Parietal lobe (tissue), 1 donor: ENCODE measurements around the gene GGTLC3. TPM values are rescaled to one million over a fixed set of nuclear protein-coding genes. Genes with fewer than 3 reads are reported as not detected.

ENCODE experiments used
- total RNA-seq: library from RNA; depleted of rRNA; stranded (reverse); fragments of >200 nt; gene quantifications from one replicate; pipeline ENCODE4 v1.2.3, GENCODE V29; 2014

GGTLC3 gene
- total RNA-seq, result not detected

DNA sequence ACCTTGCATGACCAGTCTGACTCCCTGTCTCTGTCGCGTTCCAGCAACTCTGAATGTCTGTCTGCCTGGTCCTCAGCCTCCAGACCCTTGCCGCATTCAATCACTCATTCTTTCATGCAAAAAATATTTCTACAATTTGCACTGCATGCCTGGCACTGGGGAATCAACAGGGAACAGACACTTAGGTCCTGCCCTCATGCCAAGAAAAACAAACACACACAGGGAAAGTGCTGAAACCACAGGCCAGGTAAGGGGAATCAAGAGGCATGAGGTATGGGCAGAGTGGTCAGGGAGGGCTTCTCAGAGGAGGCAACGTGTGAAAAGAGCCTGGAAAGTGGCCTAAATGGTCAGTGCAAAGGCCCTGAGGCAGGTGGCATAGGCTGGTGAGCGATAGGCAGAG, at the start of gene GGTLC3:
Gene GGTLC3 (minus strand): TSS at position 101 of the 400 bp plus-strand sequence. CDS start 264 bp downstream, outside the sequence.

GRCh38 chr22:18527752-18528596, 10.0 kb upstream of the GGTLC3 start, which contains the start of gene TMEM191B:
Gene TMEM191B (plus strand): TSS chr22:18527802. CDS start chr22:18527981, 179 bp downstream.

Other genes with a start within 250 kb of the GGTLC3 start
- 3.8 TPM for gene TMEM191B, start 9.6 kb upstream of the GGTLC3 start, total RNA-seq
- 2.8 TPM for gene RIMBP3, start 93.8 kb upstream of the GGTLC3 start, total RNA-seq